ENCODE measurements around the gene IGF2BP2.

Gene IGF2BP2

GRCh38 chr3:185655426-185656320 is 169.2 kb downstream of the IGF2BP2 start:
- Histone ChIP-seq H3K27me3 (ENCODE audit: low read depth, low read length) (0 out of 2 replicates have a peak, but pooled peaks cover under 1% of the 10 kb centered on the region), H3K27ac (ENCODE audit: low read length) (no peak overlapping the region), H3K9me3 (ENCODE audit: insufficient read depth, low read length) (no peaks in the 10 kb centered on the region), H3K36me3 (replicated peaks; ENCODE audit: low read depth, low read length) (no peaks in the 10 kb centered on the region), H3K4me2 (ENCODE audit: low read length) (no peak overlapping the region), H3K79me2 (ENCODE audit: low read length) (no peaks in the 10 kb centered on the region), H2AFZ (ENCODE audit: low read depth, low read length) (no peak overlapping the region), H3K4me3 (ENCODE audit: low read length) (no peak overlapping the region), H3K4me1 (ENCODE audit: low read length) (peaks cover 4% of the 10 kb centered on the region; the same call in 1 of the 2 replicates), H3K9ac (ENCODE audit: low read length) (no peak overlapping the region), H4K20me1 (ENCODE audit: insufficient read depth, low read length) (no peaks in the 10 kb centered on the region)
- no peak for TF ChIP-seq EZH2phosphoT487 (IDR thresholded peaks at IDR 0.05; ENCODE audit: low read depth)

DNA sequence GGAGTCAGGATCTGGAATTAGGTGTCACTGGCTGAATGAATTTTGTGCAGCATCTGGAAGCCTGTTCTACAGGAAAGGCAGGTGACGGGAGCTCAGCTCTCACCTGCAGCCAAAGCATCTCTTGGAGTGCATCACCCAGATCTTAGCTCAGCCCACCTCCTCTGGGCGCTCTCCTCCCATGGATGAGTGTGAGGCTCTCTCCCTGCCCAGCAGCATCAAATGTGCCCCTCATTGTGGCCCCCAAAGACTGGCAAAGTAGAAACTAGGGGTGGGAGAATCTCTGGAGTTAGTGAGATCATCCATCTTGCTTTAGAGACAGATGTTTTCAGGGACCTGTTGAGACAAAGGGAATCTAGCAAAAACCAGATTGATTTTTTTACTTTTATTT is 170.1 kb downstream of the IGF2BP2 start:
- no peak overlapping the region for H3K27ac ChIP-seq (ENCODE audit: low read length)
- no peaks in the 10 kb centered on the region for H3K36me3 ChIP-seq (replicated peaks; ENCODE audit: low read depth, low read length)

DNA sequence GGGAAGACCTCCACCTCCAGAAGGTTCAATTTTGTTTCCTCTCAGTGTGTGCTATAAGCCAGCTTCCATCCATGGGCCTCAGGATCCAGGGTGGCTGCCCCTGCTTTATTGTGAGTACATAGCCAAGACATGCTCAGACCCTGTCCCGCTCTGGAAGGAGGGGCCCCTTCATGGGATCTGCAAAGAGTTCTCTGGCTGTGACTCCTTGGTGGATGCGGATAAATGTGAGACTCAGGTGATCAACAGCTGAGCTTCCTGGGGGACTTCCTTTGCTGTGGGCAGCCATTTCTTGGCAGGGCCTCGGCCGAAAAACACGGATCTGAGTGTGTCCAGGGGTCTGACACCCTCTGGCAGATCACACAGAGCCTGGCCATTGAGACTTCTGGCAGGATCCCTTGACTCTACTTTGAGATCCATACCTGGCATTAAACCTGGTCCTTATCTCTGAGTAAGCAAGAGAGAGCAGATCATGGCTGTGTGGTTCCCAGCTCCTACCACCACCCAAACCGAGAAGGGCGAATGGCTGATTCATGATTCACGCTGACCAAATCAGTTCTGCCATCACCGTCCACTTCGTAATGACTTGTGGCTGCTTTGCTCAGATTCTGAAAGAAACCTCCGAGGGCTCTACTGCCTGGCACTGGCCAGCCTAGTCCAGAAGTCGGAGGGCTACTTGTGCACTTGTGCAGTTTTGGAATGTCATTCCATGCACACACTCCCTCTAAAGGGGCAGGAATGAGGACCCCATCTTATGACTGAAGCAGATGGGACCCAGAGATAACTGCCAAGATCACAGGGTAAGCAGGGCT is 170.7 kb downstream of the IGF2BP2 start:
- H3K36me3 ChIP-seq (replicated peaks; ENCODE audit: low read depth, low read length): no peaks in the 10 kb centered on the region
- no peaks in the 10 kb centered on the region for H4K20me1 ChIP-seq (ENCODE audit: insufficient read depth, low read length)
- no peak overlapping the region for H3K27ac ChIP-seq (ENCODE audit: low read length)
- no peaks in the 10 kb centered on the region for H3K4me1 ChIP-seq (ENCODE audit: low read length)
- H2AFZ ChIP-seq (ENCODE audit: low read depth, low read length): no peak overlapping the region
- H3K27me3 ChIP-seq (ENCODE audit: low read depth, low read length): no peaks in the 10 kb centered on the region
- no peak for TF ChIP-seq EZH2phosphoT487 (IDR thresholded peaks at IDR 0.05; ENCODE audit: low read depth)
- no peak for TF ChIP-seq CTCF (IDR thresholded peaks at IDR 0.05; ENCODE audit: low read depth, low read length)
- H3K4me2 ChIP-seq (ENCODE audit: low read length): no peak overlapping the region
- H3K9me3 ChIP-seq (ENCODE audit: insufficient read depth, low read length): no peaks in the 10 kb centered on the region
- no peak overlapping the region for H3K9ac ChIP-seq (ENCODE audit: low read length)
- no peak overlapping the region for H3K4me3 ChIP-seq (ENCODE audit: low read length)
- H3K79me2 ChIP-seq (ENCODE audit: low read length): no peaks in the 10 kb centered on the region

More for the DNA sequence above, 170.1 kb downstream of the IGF2BP2 start:
- H3K4me3 ChIP-seq (ENCODE audit: low read length): no peak overlapping the region
- no peaks in the 10 kb centered on the region for H3K4me1 ChIP-seq (ENCODE audit: low read length)
- H4K20me1 ChIP-seq (ENCODE audit: insufficient read depth, low read length): no peaks in the 10 kb centered on the region
- no peak overlapping the region for H3K4me2 ChIP-seq (ENCODE audit: low read length)
- no peaks in the 10 kb centered on the region for H3K27me3 ChIP-seq (ENCODE audit: low read depth, low read length)
- TF ChIP-seq EZH2phosphoT487 (IDR thresholded peaks at IDR 0.05; ENCODE audit: low read depth): no peak
- no peak for TF ChIP-seq CTCF (IDR thresholded peaks at IDR 0.05; ENCODE audit: low read depth, low read length)
- no peak overlapping the region for H2AFZ ChIP-seq (ENCODE audit: low read depth, low read length)
- no peak overlapping the region for H3K9ac ChIP-seq (ENCODE audit: low read length)
- H3K79me2 ChIP-seq (ENCODE audit: low read length): no peaks in the 10 kb centered on the region
- no peaks in the 10 kb centered on the region for H3K9me3 ChIP-seq (ENCODE audit: insufficient read depth, low read length)

DNA sequence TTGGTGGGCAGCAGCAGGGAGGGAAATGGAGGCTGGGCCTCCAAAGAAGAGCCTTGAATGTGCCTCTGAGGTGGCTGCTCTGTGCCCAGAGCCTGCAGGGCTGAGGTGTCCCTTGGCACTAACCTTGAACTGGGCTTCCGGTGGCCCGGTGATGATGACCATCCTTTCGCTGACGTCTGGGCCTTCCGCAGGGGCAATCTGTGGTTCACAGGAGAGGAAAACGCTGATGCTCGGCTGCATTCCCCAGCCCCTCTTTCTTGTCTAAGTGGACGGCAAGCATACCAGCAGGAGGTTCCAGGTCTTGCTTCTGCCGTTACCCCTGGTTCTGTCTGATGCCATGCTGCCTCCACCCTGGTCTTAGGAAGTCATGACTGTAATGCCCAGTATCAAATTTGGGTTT is 172.9 kb downstream of the IGF2BP2 start:
- Histone ChIP-seq H4K20me1 (ENCODE audit: insufficient read depth, low read length) (no peaks in the 10 kb centered on the region), H3K4me3 (ENCODE audit: low read length) (no peak overlapping the region), H3K27ac (ENCODE audit: low read length) (no peak overlapping the region), H3K4me1 (ENCODE audit: low read length) (peaks cover 5% of the 10 kb centered on the region), H3K27me3 (ENCODE audit: low read depth, low read length) (no peaks in the 10 kb centered on the region), H3K36me3 (replicated peaks; ENCODE audit: low read depth, low read length) (no peaks in the 10 kb centered on the region), H2AFZ (ENCODE audit: low read depth, low read length) (no peak overlapping the region), H3K79me2 (ENCODE audit: low read length) (no peaks in the 10 kb centered on the region), H3K4me2 (ENCODE audit: low read length) (no peak overlapping the region), H3K9me3 (ENCODE audit: insufficient read depth, low read length) (no peaks in the 10 kb centered on the region), H3K9ac (ENCODE audit: low read length) (no peak overlapping the region)
- TF ChIP-seq EZH2phosphoT487 (IDR thresholded peaks at IDR 0.05; ENCODE audit: low read depth): no peak
- TF ChIP-seq CTCF (IDR thresholded peaks at IDR 0.05; ENCODE audit: low read depth, low read length): no peak

All from OCI-LY3 (cell line).